NCI-H748 treated with DMSO at 0.1 percent for 48 hours (cell line): Measurements from ENCODE around the gene DNAJB13.

ENCODE experiments used
- DNase-seq: peaks from one replicate; lab custom pipeline; 2025; lab: John Stamatoyannopoulos, UW

The DNAJB13 gene

GRCh38 chr11:74015919-74016684 is 65.3 kb downstream of the DNAJB13 start:
- no peak for DNase-seq

- DNase-seq: no peak
These were observed 66.8 kb downstream of the DNAJB13 start for GRCh38 chr11:74017631-74018030.

GRCh38 chr11:74018331-74019005 is 67.6 kb downstream of the DNAJB13 start:
- no peak for DNase-seq

- DNase-seq: no peak
These were observed 68.4 kb downstream of the DNAJB13 start for GRCh38 chr11:74019104-74019738.

- DNase-seq: no peak
These were observed 69.0 kb downstream of the DNAJB13 start for GRCh38 chr11:74019860-74020259.
